Trophoblast cell (in vitro differentiated cells and primary cell): Measurements from ENCODE around the gene KRT8.

Experiments used
- DNase-seq, 2 donors: peaks; one replicate each; pipeline ENCODE4 v3.0.0-alpha.2; 2016
- H2AFZ ChIP-seq: 2 replicates; pipeline ENCODE4 v1.6.1; 2013; ENCODE audit warnings: low read length, moderate library complexity, mild to moderate bottlenecking; ENCODE audit not compliant: insufficient read depth, poor library complexity
- H2AK5ac ChIP-seq: 2 replicates; pipeline ENCODE4 v1.6.1; 2013; ENCODE audit warnings: mild to moderate bottlenecking, low read length
- H2BK120ac ChIP-seq: 2 replicates; pipeline ENCODE4 v1.6.1; 2013; ENCODE audit warnings: low read length, mild to moderate bottlenecking, moderate library complexity; ENCODE audit not compliant: insufficient read depth, poor library complexity
- H2BK12ac ChIP-seq: 2 replicates; pipeline ENCODE4 v1.6.1; 2013; ENCODE audit warnings: mild to moderate bottlenecking, low read length, moderate library complexity
- H2BK5ac ChIP-seq: 2 replicates; pipeline ENCODE4 v1.6.1; 2013; ENCODE audit warnings: low read length, low read depth, moderate library complexity, mild to moderate bottlenecking; ENCODE audit not compliant: poor library complexity
- H3K14ac ChIP-seq: 2 replicates; pipeline ENCODE4 v1.6.1; 2013; ENCODE audit warnings: mild to moderate bottlenecking, low read length
- H3K18ac ChIP-seq: 2 replicates; pipeline ENCODE4 v1.6.1; 2013; ENCODE audit warnings: mild to moderate bottlenecking, low read length
- H3K23ac ChIP-seq: 2 replicates; pipeline ENCODE4 v1.6.1; 2013; ENCODE audit warnings: low read length
- H3K27ac ChIP-seq: 2 replicates; pipeline ENCODE4 v1.5.1; 2013; ENCODE audit warnings: low read depth, mild to moderate bottlenecking, inconsistent platforms, low read length, moderate library complexity
- H3K27me3 ChIP-seq: 2 replicates; pipeline ENCODE4 v1.6.1; 2013; ENCODE audit warnings: inconsistent platforms, mild to moderate bottlenecking, low read length, moderate library complexity; ENCODE audit not compliant: insufficient read depth
- H3K36me3 ChIP-seq, 2 experiments: 1 replicate in 1 of 2; 2 replicates in 1 of 2; pipeline ENCODE4 v1.6.1; 2013; ENCODE audit warnings: low read length in 2 of 2, mild to moderate bottlenecking in 2 of 2, moderate library complexity in 1 of 2; ENCODE audit not compliant: insufficient read depth in 2 of 2, control insufficient read depth in 1 of 2
- H3K4ac ChIP-seq: 2 replicates; pipeline ENCODE4 v1.6.1; 2013; ENCODE audit warnings: low read depth, mild to moderate bottlenecking, low read length, moderate library complexity
- H3K4me1 ChIP-seq, 2 experiments: 1 replicate in 1 of 2; 2 replicates in 1 of 2; pipeline ENCODE4 v1.6.1; 2013; ENCODE audit warnings: low read length in 2 of 2, mild to moderate bottlenecking in 2 of 2, moderate library complexity in 1 of 2; ENCODE audit not compliant: insufficient read depth in 2 of 2, control insufficient read depth in 1 of 2
- H3K4me2 ChIP-seq: 2 replicates; pipeline ENCODE4 v1.6.1; 2013; ENCODE audit warnings: inconsistent platforms, mild to moderate bottlenecking, low read length, moderate library complexity
- H3K4me3 ChIP-seq: 2 replicates; pipeline ENCODE4 v1.5.1; 2013; ENCODE audit warnings: mild to moderate bottlenecking, low read depth, low read length, inconsistent platforms
- H3K79me1 ChIP-seq: one replicate; pipeline ENCODE4 v1.6.1; 2013; ENCODE audit warnings: low read length
- H3K79me2 ChIP-seq: 2 replicates; pipeline ENCODE4 v1.6.1; 2013; ENCODE audit warnings: low read length, mild to moderate bottlenecking; ENCODE audit not compliant: control insufficient read depth, insufficient read depth, poor library complexity
- H3K9ac ChIP-seq: 2 replicates; pipeline ENCODE4 v1.6.1; 2013; ENCODE audit warnings: mild to moderate bottlenecking, low read length
- H3K9me3 ChIP-seq: 2 replicates; pipeline ENCODE4 v1.6.1; 2013; ENCODE audit warnings: low read depth, mild to moderate bottlenecking, control low read depth, inconsistent platforms, low read length; ENCODE audit not compliant: insufficient read depth
- H4K12ac ChIP-seq: 2 replicates; pipeline ENCODE4 v1.6.1; 2013; ENCODE audit warnings: low read depth, mild to moderate bottlenecking, low read length, moderate library complexity
- H4K8ac ChIP-seq: 2 replicates; pipeline ENCODE4 v1.6.1; 2013; ENCODE audit warnings: low read depth, mild to moderate bottlenecking, low read length, moderate library complexity
- H4K91ac ChIP-seq: one replicate; pipeline ENCODE4 v1.6.1; 2013; ENCODE audit warnings: low read depth, mild to moderate bottlenecking, low read length, moderate library complexity
- WGBS: extraction: QIAGEN DNeasy Blood & Tissue Kit; methylation state at CpG from one replicate; pipeline ENCODE4 v1.1.7; 2013; ENCODE audit warnings: missing lambda C conversion rate; ENCODE audit not compliant: insufficient read length, insufficient coverage; ENCODE audit errors: extremely low coverage; 5-methylcytosine and 5-hydroxymethylcytosine counted together

The KRT8 gene

DNA sequence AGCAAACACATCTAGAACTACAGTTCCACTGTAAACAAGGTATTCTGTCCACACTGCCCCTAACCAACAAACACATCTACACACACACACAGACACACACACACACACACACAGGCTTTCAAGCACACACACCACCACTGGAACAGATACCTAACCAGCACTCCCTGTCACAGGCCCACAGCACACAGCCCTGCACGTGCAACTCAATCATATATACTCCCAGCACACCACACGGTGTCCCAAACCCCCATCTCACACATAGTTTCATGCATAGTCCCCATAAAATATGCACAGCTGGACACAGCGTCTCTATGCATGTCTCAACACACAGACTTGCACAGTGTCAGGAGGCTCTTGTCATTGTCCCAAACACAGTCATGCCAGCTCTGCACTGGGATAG is 27.6 kb downstream of the KRT8 start:
- Histone ChIP-seq H3K79me2 (peaks cover 2% of the 10 kb centered on the region), H3K9ac (no peak overlapping the region), H3K4ac (no peak overlapping the region), H3K36me3 (no peaks in the 10 kb centered on the region), H3K27me3 (no peaks in the 10 kb centered on the region), H3K14ac (no peak overlapping the region), H3K18ac (no peak overlapping the region), H4K91ac (peak overlapping the region; percentile 36), H3K4me2 (no peak overlapping the region), H3K4me1 (peaks cover 22 to 31% of the 10 kb centered on the region in 2 experiments), H3K9me3 (no peaks in the 10 kb centered on the region), H4K12ac (no peak overlapping the region), H2AK5ac (no peak overlapping the region), H2BK5ac (no peak overlapping the region), H3K27ac (no peak overlapping the region), H2AFZ (no peak overlapping the region), H4K8ac (no peak overlapping the region), H2BK120ac (no peak overlapping the region), H3K79me1 (peaks cover 21% of the 10 kb centered on the region), H2BK12ac (no peak overlapping the region), H3K23ac (no peak overlapping the region), H3K4me3 (no peak overlapping the region)
- peak; percentile 53 to 77 for DNase-seq
- WGBS = no CpG with 5 or more reads among the region's 3 CpGs

DNA sequence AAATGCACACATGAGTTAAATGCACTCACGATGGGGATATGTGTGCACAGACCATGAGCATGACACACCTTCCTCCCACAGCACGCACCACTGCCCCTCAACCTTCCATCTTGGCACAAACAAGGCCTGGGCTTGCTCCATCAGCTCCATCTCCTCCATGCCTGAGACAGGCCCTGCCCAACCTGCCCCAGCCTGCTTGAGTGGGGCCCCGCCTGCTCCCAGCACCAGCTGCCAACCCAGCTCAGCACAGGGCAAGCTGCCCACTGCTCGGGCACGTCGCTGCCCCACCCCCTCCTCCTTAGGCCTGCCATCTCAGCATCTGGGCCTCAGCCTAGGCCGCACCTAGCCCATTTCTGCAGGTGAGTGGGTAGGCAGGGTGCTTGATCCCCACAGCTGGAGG is 28.5 kb downstream of the KRT8 start:
- H3K9me3 ChIP-seq = no peaks in the 10 kb centered on the region
- no peak overlapping the region for H2AFZ ChIP-seq
- H3K4ac ChIP-seq = no peak overlapping the region
- no peak overlapping the region for H2BK5ac ChIP-seq
- no peak overlapping the region for H4K91ac ChIP-seq
- H3K23ac ChIP-seq = peak overlapping the region; percentile 55
- peaks cover 31 to 40% of the 10 kb centered on the region in 2 experiments for H3K4me1 ChIP-seq
- no peaks in the 10 kb centered on the region for H3K36me3 ChIP-seq
- H4K12ac ChIP-seq = no peak overlapping the region
- H2BK12ac ChIP-seq = no peak overlapping the region
- peak in 1 of 2 donors; percentile 3 for DNase-seq
- H4K8ac ChIP-seq = no peak overlapping the region
- H3K18ac ChIP-seq = no peak overlapping the region
- no peak overlapping the region for H2BK120ac ChIP-seq
- no CpG with 5 or more reads among the region's 7 CpGs for WGBS
- peak overlapping the region; percentile 26 for H3K4me3 ChIP-seq
- H3K14ac ChIP-seq = no peak overlapping the region
- peaks cover 29% of the 10 kb centered on the region for H3K79me1 ChIP-seq
- peaks cover 2% of the 10 kb centered on the region for H3K79me2 ChIP-seq
- H3K27me3 ChIP-seq = no peaks in the 10 kb centered on the region
- no peak overlapping the region for H3K4me2 ChIP-seq
- H3K9ac ChIP-seq = no peak overlapping the region
- H3K27ac ChIP-seq = no peak overlapping the region
- H2AK5ac ChIP-seq = no peak overlapping the region

DNA sequence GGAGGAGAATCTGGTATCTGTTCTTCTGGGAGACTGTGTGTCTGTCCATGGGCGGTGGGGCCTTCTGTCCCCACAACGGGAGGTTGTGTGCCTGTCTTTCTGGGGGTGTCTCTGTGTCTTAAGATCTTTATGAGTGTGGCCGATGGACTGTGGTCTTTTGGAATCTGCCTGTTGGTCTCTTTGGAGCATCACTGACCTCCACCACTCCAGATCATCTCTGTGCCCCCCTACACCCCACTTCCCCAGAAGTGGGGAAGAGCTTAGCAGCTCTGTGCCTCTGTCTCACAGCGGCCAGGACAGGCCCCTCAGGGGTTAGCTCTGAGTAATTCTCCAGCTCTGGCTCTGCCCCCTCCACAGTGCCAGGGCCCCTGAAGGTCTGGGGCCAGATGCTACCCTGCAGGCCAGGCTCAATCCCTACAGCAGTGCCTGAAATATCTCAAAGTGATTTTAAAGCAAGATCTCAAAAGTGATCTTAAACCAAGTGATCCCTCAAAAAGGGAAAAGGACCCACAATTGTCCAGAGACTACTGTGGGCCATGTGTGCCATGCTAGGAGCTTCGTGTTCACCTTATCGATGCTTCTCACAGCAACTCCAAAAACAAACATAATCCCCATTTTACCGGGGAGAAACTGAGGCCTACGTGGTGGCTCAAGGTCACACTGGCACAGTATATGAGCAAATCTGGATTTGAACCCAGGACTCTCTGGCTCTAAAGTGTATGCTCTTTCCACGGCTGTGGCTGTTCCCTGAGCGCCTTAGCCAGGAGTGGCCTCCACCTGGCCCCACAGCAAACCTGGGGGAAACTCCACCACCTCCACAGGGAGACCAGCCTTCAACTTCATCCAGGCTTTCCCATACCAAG is 30.1 kb downstream of the KRT8 start:
- peak overlapping the region; percentile 44 for H4K8ac ChIP-seq
- WGBS = no CpG with 5 or more reads among the region's 10 CpGs

DNA sequence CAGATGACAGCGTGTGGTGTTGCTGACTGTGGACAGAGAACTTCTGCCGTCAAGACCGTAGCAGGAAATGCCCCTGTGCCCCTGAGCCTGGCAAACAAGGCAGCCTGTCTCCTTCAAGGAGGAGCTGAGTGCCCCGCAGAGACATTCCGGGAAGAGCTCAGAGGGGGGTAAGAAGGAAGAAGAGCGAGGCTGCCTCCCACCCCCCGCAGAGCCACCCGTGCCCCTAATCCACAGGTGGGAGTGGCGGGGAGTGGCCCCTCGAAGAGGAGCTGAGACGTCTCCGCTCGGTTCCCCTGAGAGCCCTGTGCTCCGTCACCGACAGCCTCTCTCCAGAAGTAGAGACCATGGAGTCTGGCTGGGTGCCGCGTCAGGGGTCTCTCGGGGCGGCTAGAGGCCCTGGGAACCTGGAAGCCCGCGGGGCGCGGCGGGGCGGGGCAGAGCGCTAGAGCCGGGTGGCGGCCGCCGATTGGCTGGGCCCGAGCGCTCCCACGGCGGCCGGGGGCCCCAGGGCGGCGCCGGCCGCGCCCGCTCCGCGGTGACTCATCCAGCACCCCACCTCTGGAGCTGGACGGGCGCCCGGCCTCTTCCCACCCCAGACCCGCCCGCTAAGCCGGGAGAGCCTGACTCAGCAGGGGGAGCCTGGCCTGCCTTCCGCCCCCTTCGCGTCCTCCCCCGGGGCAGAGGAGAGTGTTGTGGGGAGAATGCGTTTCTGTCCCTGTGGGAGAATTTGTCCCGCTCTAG is 30.9 kb downstream of the KRT8 start:
- peak overlapping the region; percentile 66 for H4K8ac ChIP-seq
- H2BK5ac ChIP-seq = peak overlapping the region; percentile 54
- H3K79me1 ChIP-seq = peaks cover 40% of the 10 kb centered on the region
- H3K4me2 ChIP-seq = peak overlapping the region; percentile 54
- H3K79me2 ChIP-seq = peaks cover 4% of the 10 kb centered on the region
- H3K4me1 ChIP-seq = peaks cover 44 to 50% of the 10 kb centered on the region in 2 experiments
- peak overlapping the region; percentile 69 for H2BK12ac ChIP-seq
- peak overlapping the region; percentile 56 for H2AFZ ChIP-seq
- H3K18ac ChIP-seq = peak overlapping the region; percentile 63
- peak overlapping the region; percentile 57 for H3K14ac ChIP-seq
- no peaks in the 10 kb centered on the region for H3K27me3 ChIP-seq
- peaks cover 1% of the 10 kb centered on the region for H3K9me3 ChIP-seq
- no peak overlapping the region for H3K4me3 ChIP-seq
- peak overlapping the region; percentile 95 for H4K91ac ChIP-seq
- no peak overlapping the region for H3K9ac ChIP-seq
- no peak overlapping the region for H4K12ac ChIP-seq
- WGBS = no CpG with 5 or more reads among the region's 55 CpGs
- DNase-seq = peak in 1 of 2 donors; percentile 54
- H3K4ac ChIP-seq = peak overlapping the region; percentile 57
- H3K23ac ChIP-seq = no peak overlapping the region
- peak overlapping the region; percentile 50 for H3K27ac ChIP-seq
- peak overlapping the region; percentile 81 for H2AK5ac ChIP-seq
- H3K36me3 ChIP-seq = no peaks in the 10 kb centered on the region
- peak overlapping the region; percentile 87 for H2BK120ac ChIP-seq

More for the DNA sequence above, 30.1 kb downstream of the KRT8 start:
- Histone ChIP-seq H3K23ac (no peak overlapping the region), H3K4ac (peak overlapping the region; percentile 17), H3K4me1 (peaks cover 45 to 54% of the 10 kb centered on the region in 2 experiments), H3K27ac (peak overlapping the region; percentile 6), H3K79me2 (peaks cover 4% of the 10 kb centered on the region), H3K18ac (peak overlapping the region; percentile 33), H3K4me3 (no peak overlapping the region), H2AK5ac (peak overlapping the region; percentile 34), H2BK120ac (peak overlapping the region; percentile 6), H4K12ac (no peak overlapping the region), H3K27me3 (no peaks in the 10 kb centered on the region), H2BK12ac (peak overlapping the region; percentile 37), H3K79me1 (peaks cover 40% of the 10 kb centered on the region), H3K14ac (peak overlapping the region; percentile 9), H3K9me3 (peaks cover 1% of the 10 kb centered on the region), H4K91ac (peak overlapping the region; percentile 41), H2AFZ (no peak overlapping the region), H3K4me2 (peak overlapping the region; percentile 54), H3K36me3 (no peaks in the 10 kb centered on the region), H2BK5ac (peak overlapping the region; percentile 45), H3K9ac (no peak overlapping the region)
- peak in 1 of 2 donors; percentile 1 for DNase-seq
